Measurements from ENCODE around the gene NRDC.

The NRDC gene

GRCh38 chr1:51851882-51852396 is 26.6 kb downstream of the NRDC start:
- H3K27ac ChIP-seq, result no peak overlapping the region
- TF ChIP-seq CTCF (conservative IDR thresholded peaks at IDR 0.05), result no peak

DNA sequence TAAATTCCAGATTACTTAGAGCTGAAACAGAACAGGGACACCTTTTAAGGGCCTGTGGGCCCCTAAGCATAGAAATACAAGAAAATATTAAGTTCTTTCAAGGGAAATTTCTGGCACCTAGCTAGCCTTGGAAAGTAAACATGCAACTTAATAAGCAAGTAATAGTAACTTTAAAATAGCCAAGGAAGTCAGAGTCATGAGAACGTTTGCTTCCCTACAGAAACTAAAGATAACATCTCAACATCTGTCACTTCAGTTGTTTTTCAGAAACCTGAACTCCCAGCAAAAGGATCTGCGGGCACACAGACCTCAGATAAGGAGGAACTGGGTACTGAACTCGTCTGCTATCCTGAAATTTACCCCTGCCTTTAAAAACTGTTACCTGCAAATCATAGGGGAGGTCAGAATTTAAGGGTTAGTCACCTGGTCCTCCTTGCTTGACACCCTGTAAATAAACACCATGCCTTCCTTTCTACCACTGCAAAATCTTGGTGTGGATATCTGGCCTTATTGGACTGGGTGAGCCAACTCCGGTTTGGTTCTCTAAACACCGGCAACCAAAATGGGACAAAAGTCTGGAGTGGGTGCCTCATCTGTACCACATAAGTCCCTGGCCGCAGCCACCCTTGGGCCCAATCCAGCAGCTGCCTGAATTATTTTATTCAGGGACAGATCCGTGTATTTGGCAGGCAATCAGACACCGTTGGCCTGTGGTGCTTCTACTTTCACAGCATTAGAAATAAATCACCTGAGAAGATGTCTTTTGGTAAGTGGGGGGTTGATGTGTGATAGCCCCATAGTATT is 27.9 kb downstream of the NRDC start:
- no peak for TF ChIP-seq CTCF (conservative IDR thresholded peaks at IDR 0.05)
- H3K27ac ChIP-seq, result no peak overlapping the region

DNA sequence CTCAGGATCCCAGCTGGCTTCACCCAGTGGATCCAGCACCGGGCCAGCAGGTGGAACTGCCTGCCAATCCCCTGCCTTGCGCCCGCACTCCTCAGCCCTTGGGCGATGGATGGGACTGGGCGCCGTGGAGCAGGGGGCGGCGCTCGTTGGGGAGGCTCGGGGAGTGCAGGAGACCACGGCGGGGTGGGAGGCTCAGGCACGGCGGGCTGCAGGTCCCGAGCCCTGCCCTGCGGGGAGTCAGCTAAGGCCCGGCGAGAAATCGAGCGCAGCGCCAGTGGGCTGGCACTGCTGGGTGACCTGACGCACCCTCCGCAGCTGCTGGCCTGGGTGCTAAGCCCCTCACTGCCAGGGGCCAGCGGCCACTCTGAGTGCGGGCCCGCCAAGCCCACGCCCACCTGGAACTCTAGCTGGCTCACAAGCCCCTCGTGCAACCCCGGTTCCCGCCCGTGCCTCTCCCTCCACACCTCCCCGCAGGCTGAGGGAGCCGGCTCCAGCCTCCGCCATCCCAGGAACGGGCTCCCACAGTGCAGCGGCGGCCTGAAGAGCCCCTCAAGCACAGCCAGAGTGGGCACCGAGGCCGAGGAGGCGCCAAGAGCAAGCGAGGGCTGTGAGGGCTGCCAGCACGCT is 31.1 kb downstream of the NRDC start:
- no peak overlapping the region for H3K27ac ChIP-seq
- no peak for TF ChIP-seq CTCF (conservative IDR thresholded peaks at IDR 0.05)

DNA sequence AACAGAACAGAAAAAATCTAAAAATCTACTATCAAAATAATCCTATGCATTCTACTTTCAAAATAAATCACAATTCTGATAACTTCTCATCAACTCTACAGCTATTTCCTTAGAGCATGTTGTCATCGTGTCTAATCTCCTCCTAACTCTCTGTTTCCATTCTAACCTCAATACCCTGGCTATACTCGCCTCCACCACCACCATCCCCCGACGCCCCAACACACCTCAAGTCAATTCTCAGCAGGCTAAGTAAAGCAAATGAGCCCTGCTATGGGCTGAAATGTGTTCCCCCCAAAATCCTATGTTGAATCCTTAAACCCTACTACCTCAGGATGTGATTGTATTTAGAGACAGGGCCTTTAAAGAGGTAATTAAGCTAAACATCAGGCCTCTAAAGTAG is 34.6 kb downstream of the NRDC start:
- no peak overlapping the region for H3K27ac ChIP-seq
- TF ChIP-seq CTCF (conservative IDR thresholded peaks at IDR 0.05), result no peak

DNA sequence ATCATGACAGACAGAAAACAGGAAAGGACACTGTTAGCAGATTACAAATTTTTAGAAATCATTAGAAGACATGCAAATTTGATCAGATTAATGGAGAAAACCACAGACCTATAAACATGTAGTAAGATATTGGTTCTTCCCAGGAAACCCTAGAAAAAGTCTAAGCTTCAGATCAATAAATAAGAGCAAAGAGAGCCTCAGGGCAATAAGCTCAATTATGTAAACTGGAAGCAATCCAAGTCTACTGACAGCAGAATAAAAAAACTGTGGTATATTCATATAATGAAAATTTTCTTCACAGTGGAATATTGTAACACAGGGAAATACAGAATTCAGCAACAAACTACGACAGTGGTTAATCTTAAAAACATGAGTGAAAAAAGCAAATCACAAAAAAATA is 36.3 kb downstream of the NRDC start:
- no peak overlapping the region for H3K27ac ChIP-seq
- no peak for TF ChIP-seq CTCF (conservative IDR thresholded peaks at IDR 0.05)

- no peak for TF ChIP-seq CTCF (conservative IDR thresholded peaks at IDR 0.05)
- H3K27ac ChIP-seq, result no peak overlapping the region
These were observed 37.6 kb downstream of the NRDC start for GRCh38 chr1:51840743-51841461.

DNA sequence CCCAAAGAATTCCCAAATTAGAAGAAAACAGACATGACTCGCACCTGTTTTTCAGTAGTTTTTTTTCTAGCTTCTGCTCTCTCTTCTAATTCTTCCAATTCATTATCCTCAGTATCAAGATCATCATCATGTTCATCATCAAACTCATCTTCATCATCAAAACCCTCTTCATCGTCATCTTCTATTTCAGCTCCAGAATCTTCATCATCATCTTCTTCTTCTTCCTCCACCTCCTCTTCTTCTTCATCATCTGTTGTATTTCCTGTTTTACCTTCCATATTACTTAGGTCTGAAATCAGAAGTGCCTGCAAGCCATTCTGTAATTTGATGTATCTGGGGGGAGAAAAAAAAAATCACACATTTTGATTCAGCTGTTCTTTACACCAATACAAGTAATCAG is 38.3 kb downstream of the NRDC start:
- no peak for TF ChIP-seq CTCF (conservative IDR thresholded peaks at IDR 0.05)
- H3K27ac ChIP-seq, result no peak overlapping the region

Data from VCaP (cell line).